ENCODE measurements around the gene TSPAN32.

The TSPAN32 gene

DNA sequence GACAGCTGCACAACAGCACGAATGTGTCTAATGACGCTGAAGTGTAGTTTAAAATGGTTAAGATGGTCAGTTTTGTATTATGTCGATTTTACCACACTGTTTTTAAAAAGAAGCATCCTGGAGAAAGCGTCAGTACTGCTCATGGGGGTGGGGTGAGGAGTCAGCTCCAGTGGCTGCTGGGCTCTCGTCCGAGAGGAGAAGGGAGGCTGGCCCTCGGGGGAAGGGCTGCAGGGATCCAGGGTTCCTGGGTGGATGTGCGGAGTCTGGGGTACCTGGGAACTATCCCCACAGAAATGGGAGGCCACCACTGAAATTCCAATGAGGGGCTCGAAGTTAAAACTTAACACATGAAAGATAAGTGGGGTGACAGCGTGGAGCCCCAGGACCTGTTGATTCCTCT lies 12.0 kb upstream of the TSPAN32 start:
- no peak for DNase-seq

DNA sequence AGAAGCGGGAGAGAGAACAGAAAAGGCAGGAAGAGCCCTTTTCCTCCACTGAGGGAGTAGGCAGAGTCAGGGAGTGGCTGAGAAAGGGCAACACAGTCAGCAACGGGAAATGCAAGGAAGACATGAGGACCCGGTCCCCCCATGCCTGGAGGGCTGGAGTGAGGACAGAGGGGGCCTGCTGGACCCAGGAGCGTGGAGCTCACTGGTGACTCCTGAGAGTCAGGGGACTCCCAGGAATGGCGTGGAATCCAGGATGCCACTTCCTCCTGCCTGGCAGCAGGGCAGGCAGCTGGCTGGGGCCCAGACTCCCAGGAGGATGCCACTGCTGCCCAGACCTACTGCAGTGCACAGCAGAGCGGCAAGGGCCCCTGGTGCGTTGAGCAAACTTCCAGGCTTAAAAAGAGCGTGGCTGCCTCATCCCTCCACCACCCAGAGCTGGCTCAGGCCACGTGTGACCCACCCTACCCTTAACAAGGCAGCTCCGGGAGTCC lies 11.4 kb upstream of the TSPAN32 start:
- no peak for DNase-seq

DNA sequence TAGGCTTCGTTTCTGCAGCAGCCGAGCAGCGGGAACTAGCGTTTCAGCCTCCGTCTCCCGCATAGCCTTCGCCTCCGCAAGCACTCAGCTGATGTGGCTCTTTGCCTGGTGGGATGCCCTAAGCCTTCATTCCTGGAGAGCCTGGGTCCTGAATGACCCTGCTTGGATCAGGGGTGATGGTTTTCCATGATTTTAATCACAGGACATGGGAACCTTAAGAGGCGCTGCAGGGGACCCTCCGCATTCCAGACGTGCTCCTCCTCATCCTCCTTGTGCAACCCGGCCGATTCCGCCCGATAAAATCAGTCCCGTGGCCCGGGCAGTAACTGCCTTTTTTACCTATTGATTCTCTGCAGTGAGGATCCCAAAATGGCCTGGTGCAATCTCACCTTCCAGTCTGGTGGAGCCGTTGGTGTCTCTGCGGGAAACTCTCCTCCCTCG lies 8.3 kb upstream of the TSPAN32 start:
- no peak for DNase-seq

DNA sequence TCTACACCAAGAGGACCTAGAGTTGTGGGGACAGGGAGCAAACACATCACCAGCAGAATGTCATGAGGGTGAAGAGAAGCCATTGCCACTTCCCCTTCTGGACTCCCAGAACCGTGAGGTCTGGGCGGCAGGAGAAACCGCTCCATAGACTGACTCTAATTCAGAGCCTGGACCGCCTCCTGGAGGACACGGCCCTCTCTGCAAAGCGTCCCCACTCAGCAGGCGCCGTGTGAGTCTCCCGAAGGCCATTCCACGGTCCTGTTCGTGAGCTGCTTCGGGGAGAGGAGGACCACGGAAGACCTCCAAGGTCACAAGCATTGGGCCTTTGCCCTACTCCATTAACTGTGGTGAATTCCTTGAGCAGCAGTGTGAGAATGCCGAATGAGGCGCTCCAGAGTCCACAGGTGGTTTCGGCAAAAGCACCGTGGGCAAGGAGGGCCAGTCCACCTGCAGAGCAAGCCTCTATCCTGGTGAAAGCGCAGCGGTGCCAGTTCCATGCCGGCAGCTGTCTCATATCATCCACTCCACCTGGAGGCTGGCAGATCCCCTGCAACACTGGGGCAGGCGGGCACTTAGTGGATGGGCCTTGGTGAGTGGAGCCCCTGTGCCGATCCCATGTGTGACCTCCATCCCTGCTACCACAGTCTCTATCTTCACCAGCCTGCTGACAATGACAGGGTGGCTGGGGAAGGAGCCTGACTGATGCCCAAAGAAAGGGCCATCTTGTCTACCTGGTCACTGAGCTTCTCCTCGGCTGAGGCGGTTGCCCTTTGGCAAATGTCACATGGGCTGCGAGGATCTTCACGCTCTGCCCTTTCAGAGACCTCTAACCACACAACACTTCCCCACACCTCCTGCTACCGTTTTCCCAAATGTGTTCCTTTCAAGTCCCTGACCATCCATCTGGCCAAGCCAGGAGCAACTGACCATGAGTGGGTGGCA lies 7.6 kb upstream of the TSPAN32 start:
- no peak for DNase-seq

DNA sequence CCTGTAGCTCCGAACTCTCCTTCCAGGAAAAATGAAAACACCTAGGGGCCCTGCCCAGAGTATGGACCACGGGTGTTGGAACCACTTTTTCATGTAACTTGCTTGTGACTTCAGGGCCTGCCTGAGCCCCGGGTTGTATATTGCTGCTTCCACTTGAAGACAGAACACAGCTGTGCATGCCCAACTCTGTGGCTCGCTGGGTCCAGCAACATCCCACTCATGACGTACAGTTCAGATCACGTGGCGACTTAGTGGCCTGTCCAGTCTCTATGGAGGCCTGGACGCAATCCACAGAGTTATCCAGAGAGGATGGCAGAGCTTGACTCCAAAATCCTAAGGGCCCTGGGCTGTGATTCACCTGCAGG lies 6.9 kb upstream of the TSPAN32 start:
- DNase-seq = no peak

DNA sequence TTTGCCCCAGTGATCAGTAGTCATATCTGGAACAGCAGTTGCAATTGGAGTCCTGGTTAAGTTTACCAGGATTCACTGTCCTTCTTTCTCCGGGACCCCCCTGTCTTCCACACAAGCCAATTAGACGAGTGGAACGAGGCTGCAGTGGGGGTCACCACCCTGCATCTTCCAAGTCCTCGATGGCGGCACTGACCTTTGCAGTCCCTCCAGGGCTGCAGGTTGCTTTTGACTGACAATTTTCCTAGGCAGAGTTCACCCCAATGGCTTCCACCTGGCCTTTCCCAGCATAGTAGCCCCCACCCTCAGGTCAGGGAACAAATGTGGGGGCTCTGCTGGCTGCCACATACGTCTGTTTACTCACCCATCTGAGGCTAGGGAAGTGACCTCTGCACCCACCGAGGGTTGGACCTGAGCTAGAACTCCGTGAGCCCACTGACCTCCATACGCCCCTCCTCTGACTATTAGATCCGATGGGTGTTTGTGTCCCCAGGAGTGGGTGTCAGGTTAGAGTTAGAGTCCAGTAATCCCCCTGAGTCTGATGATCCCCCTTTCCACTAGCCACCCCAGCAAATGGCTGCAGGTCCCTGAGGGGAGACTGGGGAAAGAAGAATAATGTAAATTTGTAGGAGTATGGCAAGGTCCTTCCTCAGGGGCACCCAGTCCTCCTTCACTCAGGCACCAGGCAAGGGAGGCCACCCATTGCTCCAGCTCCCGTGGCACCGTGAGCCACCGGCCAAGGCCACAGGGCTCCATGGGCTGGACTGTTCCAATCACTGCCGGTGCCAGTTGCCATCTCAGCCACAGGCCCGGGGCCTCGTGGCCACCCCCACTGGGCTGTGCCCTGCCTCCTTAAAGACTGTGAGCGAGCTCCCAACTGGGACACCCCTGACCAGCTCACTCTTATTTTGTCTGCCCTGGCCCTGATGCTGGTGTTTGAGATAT lies 5.6 kb upstream of the TSPAN32 start:
- no peak for DNase-seq

DNA sequence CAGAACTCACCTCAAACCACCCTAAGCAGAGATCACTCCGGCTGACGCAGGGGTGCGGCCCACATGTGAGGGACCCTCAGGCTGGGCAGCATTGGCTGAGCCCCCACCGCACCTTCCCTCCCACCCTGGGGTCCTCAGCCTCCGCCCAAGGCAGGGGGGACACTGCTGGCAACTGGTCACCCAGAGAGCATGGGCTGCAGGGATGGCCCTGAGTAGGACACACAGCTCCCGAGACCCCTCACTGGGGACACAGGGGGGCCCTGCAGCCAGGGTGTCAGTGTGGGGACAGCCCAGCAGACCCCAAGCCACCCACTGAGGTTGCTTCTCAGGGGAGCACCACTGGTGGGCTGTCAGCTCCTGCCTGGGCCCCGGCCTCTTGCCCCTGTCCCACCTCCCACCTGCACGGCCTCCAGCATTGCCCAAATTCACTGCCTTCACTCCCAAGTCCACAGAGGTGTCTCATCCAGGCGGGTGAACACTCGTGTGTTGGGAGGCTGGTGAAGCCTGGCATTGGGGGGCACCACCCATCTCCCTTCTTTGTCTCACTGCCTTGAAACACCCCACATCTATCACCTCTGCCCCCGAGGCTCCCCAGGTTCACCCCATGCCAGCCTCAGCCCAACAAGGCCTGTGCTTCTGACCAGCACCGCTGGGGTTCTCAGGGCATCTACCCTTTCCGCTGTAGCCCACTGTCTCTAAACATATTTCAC lies 4.7 kb upstream of the TSPAN32 start:
- no peak for DNase-seq

DNA sequence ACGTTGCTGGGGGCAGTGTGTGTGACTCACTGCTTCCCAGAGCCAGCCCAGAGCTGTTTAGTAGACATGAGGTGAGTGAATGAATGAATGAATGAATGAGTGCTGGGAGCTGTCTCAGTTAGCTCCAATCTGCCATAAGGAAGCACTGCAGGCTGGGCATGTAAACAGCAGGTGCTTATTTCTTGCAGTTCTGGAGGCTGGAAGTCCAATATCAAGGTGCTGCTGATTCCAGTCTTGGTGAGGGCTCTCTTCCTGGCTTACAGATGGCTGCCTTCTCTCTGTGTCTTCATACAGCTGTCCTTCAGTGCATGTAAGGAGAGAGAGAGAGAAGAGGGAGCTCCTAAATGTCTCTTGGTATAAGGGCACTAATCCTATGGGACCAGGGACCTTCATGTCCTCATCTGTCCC lies 4.2 kb upstream of the TSPAN32 start:
- no peak for DNase-seq

DNA sequence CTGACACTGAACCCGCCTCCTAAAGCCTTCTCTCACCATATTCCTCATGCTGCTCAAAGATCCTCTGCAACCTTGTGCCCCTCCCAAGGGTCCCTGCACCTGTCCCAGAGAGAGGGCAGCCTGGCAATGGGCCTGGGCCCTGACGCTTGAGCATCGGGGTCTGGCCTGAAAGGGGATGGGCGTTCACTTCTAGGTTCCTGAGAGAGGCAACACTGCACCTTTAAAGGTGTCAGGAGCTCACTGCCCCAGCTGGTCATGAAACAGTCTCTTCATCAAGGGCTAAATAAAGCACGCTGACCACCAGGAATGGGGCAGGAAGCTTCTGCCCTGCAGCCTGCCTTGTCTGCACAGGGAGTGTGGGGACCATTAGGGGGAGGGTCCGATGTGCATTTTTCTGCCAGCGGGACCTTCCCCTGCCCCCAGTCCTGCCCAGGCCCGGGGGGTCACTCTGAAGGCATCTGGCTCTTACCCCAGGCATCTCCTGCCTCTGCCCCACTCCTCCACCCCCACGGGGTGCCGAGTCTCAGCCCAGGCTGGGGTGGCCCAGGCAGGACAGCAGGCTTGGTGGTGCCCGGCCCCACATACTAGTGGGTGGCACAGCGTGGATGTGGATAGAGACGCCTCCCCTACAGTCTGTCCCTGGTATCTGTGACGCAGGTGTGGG lies 3.5 kb upstream of the TSPAN32 start:
- no peak for DNase-seq

DNA sequence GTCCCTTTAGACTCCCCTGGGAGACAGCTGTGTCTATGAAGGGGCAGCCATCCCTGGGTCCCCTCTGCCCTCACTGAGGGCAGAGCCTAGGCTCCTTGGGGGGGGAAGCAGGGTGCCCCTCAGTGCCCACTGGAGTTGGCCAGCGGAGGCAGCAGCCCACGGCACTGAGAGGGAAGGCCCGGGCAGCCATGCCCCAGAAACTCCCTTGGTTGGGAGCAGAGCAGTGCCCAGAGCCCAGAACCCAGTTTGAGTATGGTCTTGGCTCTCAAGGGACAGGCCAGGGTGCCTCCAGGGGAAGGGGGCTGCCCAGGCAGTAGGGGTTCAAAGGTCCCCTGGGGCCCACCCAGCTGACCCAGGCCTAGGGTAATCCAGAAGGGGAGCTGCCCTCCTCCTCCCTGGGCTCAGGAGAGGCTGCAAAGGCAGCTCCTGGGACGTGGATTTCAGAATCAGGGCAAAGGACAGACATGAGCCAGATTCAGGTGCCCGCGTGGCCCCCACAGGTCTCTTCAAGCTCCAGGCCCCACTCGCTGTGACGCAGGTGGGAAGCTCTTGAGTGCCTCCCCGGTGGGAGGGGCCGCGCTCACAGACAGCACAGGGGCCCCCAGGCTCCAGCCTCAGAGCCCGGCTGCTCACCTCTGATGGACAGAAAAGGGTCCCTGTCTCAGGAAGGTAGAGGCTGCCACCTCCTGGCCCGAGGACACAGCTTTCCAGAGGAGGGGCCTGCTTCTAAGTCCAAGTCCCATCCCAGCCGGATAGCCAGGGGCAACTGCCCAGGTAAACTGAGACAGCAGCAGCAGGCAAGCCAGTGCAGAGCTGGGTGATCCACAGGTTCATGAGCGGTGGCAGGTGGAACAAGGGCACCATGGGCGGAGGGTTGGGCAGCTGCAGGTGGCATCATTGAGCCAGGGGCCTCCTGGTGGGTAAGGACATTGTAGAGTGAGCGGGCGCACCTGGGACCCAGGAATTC lies 2.7 kb upstream of the TSPAN32 start:
- DNase-seq = no peak

DNA sequence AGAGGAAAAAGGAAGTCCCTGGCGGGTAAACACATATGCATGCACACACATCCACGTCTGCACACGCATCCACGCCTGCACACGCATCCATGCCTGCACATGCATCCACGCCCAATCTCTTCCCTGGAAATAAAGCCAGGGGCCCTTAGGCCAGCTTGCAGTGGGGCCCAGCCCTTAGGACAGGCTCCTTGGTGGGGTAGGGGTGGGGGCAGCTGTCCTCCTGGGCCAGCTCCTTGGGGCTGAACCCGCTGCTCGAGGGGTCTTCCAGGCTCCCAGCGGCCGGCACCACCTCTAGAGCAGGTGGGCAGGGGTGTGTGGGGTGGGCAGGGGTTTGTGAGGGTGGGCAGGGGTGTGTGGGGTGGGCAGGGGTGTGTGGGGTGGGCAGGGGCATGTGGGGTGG lies 2.0 kb upstream of the TSPAN32 start:
- DNase-seq = no peak

DNA sequence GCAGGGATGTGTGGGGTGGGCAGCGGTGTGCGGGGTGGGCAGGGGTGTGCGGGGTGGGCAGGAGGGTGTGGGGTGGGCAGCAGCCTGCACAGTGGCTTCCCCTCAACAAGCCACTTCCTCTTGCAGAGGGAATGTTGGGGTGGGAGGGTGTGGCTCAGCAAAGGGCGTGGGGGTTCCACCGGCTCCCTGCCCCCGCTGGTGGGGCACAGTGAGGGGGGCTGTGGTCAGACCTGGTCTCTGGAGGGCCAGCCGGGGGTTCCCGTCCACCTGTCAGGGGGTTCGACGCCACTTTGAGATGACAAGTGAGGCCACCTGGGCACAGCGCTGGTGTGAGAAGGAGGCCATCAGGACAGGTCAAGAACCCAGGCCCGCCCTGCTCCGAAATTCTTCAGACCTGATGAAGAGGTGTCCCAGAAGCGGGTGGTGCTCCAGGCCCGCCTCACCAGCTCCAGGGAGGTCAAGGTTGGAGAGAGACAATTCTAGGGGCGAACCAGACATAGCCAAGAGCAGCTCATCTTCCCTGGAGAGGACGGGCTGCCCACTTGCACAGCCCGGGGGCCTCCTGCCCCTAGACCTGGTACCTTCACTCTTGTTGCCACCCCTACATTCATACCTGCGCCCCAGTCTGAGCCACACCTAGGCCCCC lies 1.4 kb upstream of the TSPAN32 start:
- no peak for DNase-seq

DNA sequence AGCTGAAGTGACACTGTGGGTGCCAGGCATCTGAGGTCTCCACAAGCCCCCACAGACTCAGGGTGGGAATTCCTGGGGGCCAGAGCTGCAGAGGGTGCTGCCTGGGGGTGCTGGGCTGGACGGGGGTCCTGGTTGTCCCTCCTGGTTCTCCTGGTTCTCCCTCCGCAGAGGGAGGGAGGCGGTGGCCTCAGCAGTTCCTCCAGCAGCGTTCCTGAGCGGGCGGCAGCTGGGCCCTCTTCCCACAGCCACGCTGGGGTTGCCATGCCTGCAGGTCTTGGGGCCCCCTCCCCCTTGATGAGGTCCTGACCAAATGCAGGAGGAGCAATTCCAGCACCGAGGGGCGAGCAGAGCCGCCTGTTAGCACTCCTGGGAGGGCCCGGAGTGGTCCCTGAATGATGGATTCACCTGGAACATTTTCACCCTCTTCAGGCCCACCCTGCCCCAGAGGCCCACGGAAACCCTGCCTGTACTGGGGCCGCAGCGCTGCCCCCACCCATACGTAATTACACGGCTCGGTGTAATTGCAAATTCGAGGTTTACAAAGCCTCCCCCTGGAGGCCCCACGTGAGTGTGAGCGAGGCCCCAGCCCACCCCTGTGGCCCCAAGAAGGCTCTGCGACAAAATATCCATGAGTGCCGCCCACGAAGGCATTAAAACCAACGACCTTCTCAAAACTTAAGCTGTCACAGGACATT lies 730 bp upstream of the TSPAN32 start:
- no peak for DNase-seq

DNA sequence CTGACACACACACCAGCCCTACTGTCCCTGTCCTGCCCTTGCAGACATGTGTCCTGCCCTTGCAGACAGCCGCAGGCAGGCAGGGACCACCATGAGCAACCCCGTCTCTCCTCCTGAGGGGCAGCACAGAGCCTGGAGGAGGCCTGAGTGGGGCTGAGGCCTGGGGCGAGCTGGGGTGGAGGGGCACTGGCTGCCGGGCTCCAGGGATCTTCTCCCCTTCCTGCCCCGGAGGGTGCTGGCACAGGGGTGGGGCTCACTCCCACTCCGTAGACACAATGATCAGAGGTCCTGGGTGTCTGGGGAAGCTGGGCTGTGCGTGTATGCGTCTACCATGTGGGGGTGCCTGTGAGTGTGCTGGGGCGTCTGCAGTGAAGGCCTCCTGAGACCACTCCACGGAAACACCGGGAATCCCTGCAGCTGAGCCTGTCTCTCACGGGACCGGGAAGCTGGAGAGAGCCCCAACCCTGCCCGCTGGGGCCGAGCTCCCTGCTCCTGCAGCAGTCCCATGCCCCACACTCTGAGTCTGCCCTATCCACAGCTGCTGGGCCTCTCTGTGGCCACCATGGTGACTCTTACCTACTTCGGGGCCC lies 588 bp downstream of the TSPAN32 start:
- no peak for DNase-seq

DNA sequence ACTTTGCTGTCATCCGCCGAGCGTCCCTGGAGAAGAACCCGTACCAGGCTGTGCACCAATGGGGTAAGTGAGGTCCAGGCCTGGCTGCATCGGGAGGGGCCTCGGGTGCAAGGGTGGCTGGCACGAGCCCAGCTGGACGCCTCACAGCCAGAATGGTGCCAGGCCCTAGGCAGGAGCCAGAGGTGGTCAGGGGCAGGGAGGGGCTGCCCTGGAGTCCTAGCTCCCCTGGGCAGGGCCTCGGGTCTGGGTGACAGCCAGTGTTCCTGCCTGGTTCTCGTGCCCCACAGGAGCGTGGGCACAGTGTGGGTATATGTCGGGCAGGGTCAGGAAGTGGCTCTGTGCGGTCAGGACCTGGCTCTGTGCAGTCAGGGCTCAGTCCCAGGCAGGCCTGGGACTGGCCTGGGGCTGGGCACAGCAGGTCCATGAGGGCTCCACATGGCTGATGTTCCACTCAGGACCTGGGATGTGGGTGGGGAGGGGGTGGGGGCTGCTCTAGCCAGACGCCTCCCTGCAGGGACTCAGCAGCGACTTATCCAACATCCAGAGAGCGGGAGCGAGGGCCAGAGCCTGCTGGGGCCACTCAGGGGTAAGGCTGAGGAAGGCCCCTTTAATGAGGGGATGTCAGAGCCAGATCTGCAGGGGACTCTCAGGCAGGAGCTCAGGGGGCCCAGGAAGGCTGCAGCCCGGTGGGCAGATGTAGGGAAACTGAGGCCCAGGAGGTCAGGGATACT lies 1.2 kb downstream of the TSPAN32 start:
- no peak for DNase-seq

DNA sequence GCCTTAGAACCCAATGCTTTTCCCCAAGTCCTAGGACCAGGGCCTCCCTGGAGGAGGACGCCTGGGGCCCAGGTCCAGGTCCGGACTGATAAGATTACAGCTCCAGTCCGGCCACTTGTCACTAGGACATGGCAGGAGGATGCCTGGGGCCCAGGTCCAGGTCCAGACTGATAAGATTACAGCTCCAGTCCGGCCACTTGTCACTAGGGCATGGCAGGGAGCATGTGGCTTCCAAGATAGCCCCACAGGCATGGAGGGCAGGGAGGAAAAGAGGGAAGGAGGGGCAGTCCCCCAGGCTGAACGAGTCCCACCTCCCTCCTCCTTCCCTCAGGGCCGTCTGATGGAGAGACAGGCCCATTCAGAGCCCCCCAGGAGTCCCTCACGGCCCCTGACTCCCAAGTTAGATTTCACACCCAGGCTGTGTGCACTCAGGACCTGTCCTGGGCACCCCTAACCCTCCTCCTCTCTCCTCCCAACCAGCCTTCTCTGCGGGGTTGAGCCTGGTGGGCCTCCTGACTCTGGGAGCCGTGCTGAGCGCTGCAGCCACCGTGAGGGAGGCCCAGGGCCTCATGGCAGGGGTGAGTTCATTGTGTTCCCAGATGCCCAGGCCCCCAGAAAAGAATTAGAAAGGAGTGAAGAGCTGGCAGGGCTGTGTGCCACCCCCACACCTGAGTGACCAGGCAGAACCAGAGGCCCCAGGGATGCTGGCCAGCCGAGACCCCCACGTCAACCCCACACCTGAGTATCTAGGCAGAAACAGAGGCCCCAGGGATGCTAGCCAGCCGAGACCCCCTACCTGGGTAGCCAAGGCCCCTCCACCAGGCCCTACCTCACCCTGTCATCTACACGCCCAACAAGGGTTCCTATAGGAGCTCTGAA lies 2.1 kb downstream of the TSPAN32 start:
- no peak for DNase-seq

DNA sequence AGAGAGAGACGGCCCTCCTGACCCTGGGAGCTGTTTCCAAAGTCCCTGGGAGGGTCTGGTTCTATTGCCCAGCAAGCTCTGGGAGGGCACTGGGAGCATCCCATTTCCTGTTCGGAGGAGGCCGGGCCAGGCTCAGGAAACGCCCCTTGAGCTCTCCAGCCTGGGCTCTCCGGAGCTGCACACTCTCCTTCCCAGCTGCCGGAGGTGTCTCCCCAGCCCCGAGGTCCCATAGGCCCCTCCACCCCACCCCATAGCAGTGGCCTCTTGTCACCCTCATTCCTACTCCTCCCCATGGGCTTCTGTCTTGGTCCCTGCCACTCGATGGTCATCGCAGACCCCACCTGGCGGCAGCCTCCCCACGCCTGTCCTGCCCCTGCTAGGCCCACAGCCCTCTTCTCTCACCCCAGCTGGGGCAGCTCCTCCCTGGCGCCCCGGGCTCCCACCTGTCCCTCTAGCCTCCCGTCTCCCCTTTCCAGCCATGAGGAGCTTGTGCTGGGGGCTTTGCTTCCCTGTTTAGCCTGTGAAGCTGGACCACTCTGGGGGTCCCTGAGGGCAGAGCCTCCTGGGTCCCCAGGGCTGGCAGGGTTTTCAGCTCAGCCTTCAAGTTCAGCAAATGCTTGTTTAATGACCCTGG lies 2.8 kb downstream of the TSPAN32 start:
- no peak for DNase-seq

Data from activated CD4-positive, alpha-beta T cell treated with anti-CD3 and anti-CD28 coated beads, Interleukin-2, Interleukin-6, amounts not matched to agents 100 ng/mL and 50 ng/mL, durations not matched to agents 16 hours and 8 hours (primary cell).